ENCODE results near the gene RGS6. TPM values are rescaled to one million over a fixed set of nuclear protein-coding genes. Genes with fewer than 3 reads are reported as not detected.

The RGS6 gene
- total RNA-seq, 1 donor from 2014 or later, result 22.4 TPM

DNA sequence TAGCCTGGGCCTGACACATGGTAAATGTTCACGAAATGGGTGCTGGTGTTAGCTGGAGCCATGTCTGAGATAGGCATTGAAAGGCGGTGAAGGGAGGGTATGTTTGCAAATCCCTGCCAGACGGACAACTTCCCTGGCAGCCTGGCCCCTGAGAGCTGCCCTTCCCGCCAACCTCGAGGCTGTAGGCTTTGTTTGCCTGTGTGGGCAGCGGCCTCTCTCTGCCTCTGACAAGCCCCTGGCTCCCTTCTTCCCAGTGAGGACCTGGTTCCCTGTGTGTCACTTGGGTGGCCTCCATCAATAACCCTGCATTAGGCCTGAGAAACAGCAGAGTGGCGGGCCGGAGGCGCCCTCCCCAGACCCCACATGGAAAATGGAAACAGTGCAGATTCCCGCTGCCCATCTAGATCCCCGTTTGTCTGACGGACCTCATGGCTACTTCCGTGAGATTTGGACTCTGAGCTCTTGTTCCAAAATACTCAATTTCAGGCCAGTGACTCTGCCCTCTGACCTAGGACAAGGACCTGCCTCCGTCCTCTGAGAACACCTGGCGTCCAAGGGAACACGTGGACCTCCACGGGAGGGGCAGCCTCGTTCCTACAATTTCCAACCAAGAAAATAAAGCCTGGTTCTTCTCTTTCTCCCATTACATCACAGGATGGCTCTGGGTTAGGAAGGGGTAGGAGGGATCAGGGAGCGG lies 636.2 kb downstream of the RGS6 start:
- peak; percentile 67 for DNase-seq (ENCODE audit: low spot score)
- intact Hi-C loops (cut with DNase I), result no loop called here

- intact Hi-C loops (cut with DNase I), result no loop called here
- peak; percentile 5 for DNase-seq (ENCODE audit: low spot score)
These were observed 641.6 kb downstream of the RGS6 start for GRCh38 chr14:72573725-72574417.

- peak; percentile 33 for DNase-seq (ENCODE audit: low spot score)
- intact Hi-C loops (cut with DNase I), result no loop called here
These were observed 642.5 kb downstream of the RGS6 start for GRCh38 chr14:72574715-72575114.

GRCh38 chr14:72576258-72576657 lies 644.0 kb downstream of the RGS6 start:
- DNase-seq (ENCODE audit: low spot score), result no peak
- intact Hi-C loops (cut with DNase I), result no loop called here

DNA sequence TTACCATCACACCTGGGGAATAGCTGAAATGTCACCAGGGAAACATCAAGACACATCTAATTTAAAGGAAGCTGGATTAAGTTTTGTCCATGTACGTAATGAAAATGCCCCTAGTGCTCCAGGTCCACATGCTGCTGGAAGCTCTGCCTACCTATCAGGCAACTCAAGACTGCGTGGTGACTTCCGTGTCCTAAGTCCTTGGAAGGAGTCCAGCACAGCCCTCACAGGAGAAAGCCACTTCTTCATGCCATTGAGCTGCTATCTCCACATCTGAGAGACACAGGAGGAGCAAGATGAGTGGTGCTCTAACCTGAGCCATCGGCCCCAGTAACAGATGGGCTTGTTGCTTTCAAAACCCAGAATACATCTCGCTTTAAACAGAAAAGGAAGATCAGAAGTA lies 645.3 kb downstream of the RGS6 start:
- intact Hi-C loops (cut with DNase I), result no loop called here
- no peak for DNase-seq (ENCODE audit: low spot score)

DNA sequence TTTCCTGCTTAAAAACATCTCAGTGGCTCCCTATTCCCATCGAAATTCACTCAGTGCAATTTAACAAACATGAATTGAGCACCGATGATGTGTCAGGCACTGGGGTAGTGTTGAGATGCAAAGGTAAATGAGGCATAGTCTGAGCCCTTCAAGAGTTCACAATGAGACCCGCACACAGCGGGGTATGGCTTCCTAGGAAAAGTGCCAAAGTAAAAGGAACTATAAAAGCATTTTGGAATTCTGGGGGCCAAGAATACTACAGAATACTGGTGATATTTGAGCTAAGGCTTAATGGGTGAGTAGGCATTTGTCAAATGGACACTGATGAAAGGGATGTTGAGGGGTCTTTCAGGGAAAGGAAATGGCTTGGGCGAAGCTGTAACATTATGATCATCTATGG lies 646.3 kb downstream of the RGS6 start:
- no peak for DNase-seq (ENCODE audit: low spot score)
- intact Hi-C loops (cut with DNase I), result no loop called here

GRCh38 chr14:72582582-72582981 lies 650.4 kb downstream of the RGS6 start:
- intact Hi-C loops (cut with DNase I), result no loop called here
- DNase-seq (ENCODE audit: low spot score), result no peak

GRCh38 chr14:72583316-72584272 lies 651.4 kb downstream of the RGS6 start:
- intact Hi-C loops (cut with DNase I), result no loop called here
- no peak for DNase-seq (ENCODE audit: low spot score)

DNA sequence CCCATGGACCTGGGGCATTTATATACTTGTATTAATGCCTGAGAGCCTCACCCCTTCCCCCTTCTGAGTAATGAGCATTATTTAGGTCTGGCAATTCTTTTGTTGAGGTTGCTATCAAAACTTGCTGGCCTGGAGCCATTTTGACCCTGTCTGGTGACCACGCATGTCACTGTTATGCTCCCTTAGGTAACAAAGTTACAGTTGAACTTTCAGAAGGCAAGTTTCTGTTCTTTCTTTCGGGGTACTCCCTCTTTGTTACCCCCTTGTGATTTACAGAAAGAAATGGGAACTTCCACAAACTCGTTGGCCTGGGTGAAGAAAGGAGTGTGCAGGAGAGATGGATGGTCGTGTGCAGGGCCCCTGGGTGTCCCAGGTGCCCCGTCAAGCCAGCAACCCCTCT lies 656.3 kb downstream of the RGS6 start:
- intact Hi-C loops (cut with DNase I), result no loop called here
- DNase-seq (ENCODE audit: low spot score), result no peak

DNA sequence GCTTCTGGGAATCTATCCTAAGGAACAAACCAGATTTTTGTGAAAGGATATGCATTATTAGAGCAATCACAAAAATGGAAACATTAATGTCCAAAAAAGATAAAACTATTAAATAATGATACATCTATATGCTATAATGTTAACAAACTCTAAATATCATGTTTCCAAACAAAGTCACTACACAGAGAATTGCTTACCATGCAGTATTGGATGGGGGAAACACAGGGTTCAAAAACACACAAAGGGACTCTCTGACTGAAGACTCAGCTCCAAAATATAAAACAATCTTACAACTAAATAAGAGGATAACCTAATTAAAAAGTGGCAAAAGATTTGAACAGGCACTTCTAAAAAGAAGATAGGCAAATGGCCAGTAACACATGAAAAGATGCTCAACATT lies 657.4 kb downstream of the RGS6 start:
- no peak for DNase-seq (ENCODE audit: low spot score)
- intact Hi-C loops (cut with DNase I), result no loop called here

GRCh38 chr14:72590577-72590976 lies 658.3 kb downstream of the RGS6 start:
- DNase-seq (ENCODE audit: low spot score), result no peak
- intact Hi-C loops (cut with DNase I), result no loop called here

DNA sequence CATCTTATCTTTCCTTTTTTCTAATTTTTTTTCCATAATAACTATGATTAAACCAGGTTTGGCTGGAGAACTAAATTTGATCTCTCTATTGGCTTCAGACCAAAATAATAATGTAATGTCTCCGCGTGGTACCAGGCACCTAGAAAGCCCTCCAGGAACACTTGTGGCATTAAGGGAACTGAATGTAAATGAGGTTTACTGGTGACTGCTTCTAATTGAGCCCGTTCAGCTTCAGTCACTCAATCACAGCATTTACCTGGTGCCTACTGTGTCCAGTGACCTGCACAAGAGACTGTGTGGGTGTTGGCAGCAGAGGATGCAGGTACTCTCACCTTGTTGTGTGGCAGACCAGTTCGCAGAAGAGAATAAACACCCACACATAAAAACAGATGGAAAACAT lies 659.2 kb downstream of the RGS6 start:
- DNase-seq (ENCODE audit: low spot score), result no peak
- intact Hi-C loops (cut with DNase I), result no loop called here

DNA sequence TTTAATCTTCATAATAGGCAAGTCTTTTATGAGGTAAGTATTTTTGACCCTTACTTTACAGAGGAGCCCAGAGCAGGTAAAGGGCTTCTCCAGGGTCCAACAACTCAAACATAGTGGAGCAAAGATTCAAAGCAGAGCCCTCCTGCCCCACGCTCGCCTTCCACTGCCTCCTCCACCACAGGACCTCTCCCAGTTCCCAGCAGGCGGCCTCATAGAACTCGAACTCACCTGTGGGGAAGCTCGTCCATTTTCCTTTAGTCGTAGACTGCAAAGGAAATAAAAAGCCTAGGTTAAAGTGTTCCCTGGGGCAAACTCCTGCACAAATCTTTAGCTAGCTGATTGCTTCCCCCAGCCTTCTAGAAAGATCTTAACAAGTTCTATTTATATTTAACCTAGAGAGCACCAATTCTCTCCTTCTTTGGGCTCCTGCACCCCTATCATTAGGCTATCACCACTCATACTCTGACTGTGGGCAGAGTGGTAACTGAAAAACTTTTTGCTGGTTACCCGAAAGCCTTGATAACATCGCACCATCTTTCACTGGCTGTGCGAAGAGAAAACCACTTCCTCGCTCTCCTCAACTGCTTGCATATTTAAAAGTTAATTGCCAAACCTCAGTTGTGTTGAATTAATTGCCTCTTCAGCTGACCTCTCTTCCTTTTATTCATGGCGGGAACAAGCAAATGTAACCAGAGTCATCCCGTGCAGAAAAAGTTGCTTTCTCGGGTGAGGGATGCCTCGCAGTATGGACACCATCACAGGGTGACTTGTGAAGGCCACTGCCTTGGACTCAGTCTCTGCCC lies 662.1 kb downstream of the RGS6 start:
- DNase-seq (ENCODE audit: low spot score), result no peak
- intact Hi-C loops (cut with DNase I), result no loop called here

- DNase-seq (ENCODE audit: low spot score), result no peak
These were observed 663.1 kb downstream of the RGS6 start for GRCh38 chr14:72595152-72595862.

GRCh38 chr14:72597252-72598233 lies 665.3 kb downstream of the RGS6 start:
- intact Hi-C loops (cut with DNase I), result no loop called here
- no peak for DNase-seq (ENCODE audit: low spot score)

More at GRCh38 chr14:72595152-72595862, 663.1 kb downstream of the RGS6 start:
- intact Hi-C loops (cut with DNase I), result no loop called here

GRCh38 chr14:72598306-72598705 lies 666.1 kb downstream of the RGS6 start:
- intact Hi-C loops (cut with DNase I), result no loop called here
- DNase-seq (ENCODE audit: low spot score), result no peak

- intact Hi-C loops (cut with DNase I), result no loop called here
- DNase-seq (ENCODE audit: low spot score), result no peak
These were observed 667.6 kb downstream of the RGS6 start for GRCh38 chr14:72599579-72600470.
